ENCODE measurements around the gene TUT7. TPM values are rescaled to one million over a fixed set of nuclear protein-coding genes. Genes with fewer than 3 reads are reported as not detected.
"Not testable (repeated sequence)": the region's sequence is repeated elsewhere in the genome, so short reads cannot be mapped to it uniquely, and the experiment has no call there.

The TUT7 gene
- total RNA-seq, 6 experiments from 2014 or later: 22.5 to 46.7 (median 31.6) TPM

- ATAC-seq: peak in 2 of 4 donors; percentile 25 to 54
- TF ChIP-seq CTCF (IDR thresholded peaks at IDR 0.05): no peak
- TF ChIP-seq POLR2A (IDR thresholded peaks at IDR 0.05): no peak
- peaks cover 0 to 79% (median 44%) of the 10 kb centered on the region in 4 donors for H3K36me3 ChIP-seq
These were observed 55.3 kb downstream of the TUT7 start for GRCh38 chr9:86298873-86299272.

GRCh38 chr9:86290341-86290740 lies 63.9 kb downstream of the TUT7 start:
- 100% methylated on average over 2 of the region's 6 CpGs for WGBS (ENCODE audit: insufficient coverage, low coverage, low lambda C conversion rate, missing lambda C conversion rate)
- H3K9me3 ChIP-seq; DNase-seq; H3K27me3 ChIP-seq; H3K4me3 ChIP-seq; H3K4me1 ChIP-seq; H3K27ac ChIP-seq; ATAC-seq; intact Hi-C loops (cut with DNase I): not testable (repeated sequence)
- peaks cover 0 to 17% (median 7%) of the 10 kb centered on the region in 4 donors for H3K36me3 ChIP-seq

More at GRCh38 chr9:86298873-86299272, 55.3 kb downstream of the TUT7 start:
- Histone ChIP-seq H3K27me3 (no peaks in the 10 kb centered on the region), H3K4me3 (no peak overlapping the region), H3K9me3 (no peaks in the 10 kb centered on the region), H3K27ac (no peak overlapping the region), H3K4me1 (no peaks in the 10 kb centered on the region)
- 82% methylated on average over 9 of the region's 11 CpGs for WGBS (ENCODE audit: insufficient coverage, low coverage, low lambda C conversion rate, missing lambda C conversion rate)
- DNase-seq: no peak
- intact Hi-C loops (cut with DNase I): no loop called here

- no peak for TF ChIP-seq POLR2A (IDR thresholded peaks at IDR 0.05)
- no peak for TF ChIP-seq CTCF (IDR thresholded peaks at IDR 0.05)
- Histone ChIP-seq H3K27me3 (no peaks in the 10 kb centered on the region), H3K9me3 (no peaks in the 10 kb centered on the region), H3K4me1 (no peaks in the 10 kb centered on the region), H3K27ac (no peak overlapping the region), H3K4me3 (no peak overlapping the region), H3K36me3 (peaks cover 0 to 17% (median 4%) of the 10 kb centered on the region in 4 donors)
- intact Hi-C loops (cut with DNase I): no loop called here
- WGBS (ENCODE audit: insufficient coverage, low coverage, low lambda C conversion rate, missing lambda C conversion rate): 89% methylated on average over 6 of the region's 6 CpGs
- ATAC-seq: no peak
- no peak for DNase-seq
These were observed 65.6 kb downstream of the TUT7 start for GRCh38 chr9:86288499-86289198.

GRCh38 chr9:86287013-86287412 lies 67.2 kb downstream of the TUT7 start:
- TF ChIP-seq POLR2A (IDR thresholded peaks at IDR 0.05): no peak
- TF ChIP-seq CTCF (IDR thresholded peaks at IDR 0.05): peak in 2 of 4 donors; percentile 6 to 24
- intact Hi-C loops (cut with DNase I): no loop called here
- Histone ChIP-seq H3K4me1 (no peaks in the 10 kb centered on the region), H3K36me3 (peaks cover 0 to 17% (median 3%) of the 10 kb centered on the region in 4 donors), H3K4me3 (no peak overlapping the region), H3K9me3 (no peaks in the 10 kb centered on the region), H3K27me3 (no peaks in the 10 kb centered on the region), H3K27ac (no peak overlapping the region)
- DNase-seq: no peak
- 46% methylated on average over 7 of the region's 7 CpGs for WGBS (ENCODE audit: insufficient coverage, low coverage, low lambda C conversion rate, missing lambda C conversion rate)
- no peak for ATAC-seq

- DNase-seq (no peak), ATAC-seq (no peak)
- H3K4me1 ChIP-seq: peaks cover 0 to under 1% (median under 1%) of the 10 kb centered on the region in 4 donors
- no peak overlapping the region for H3K27ac ChIP-seq
- 48% methylated on average over 3 of the region's 3 CpGs for WGBS (ENCODE audit: insufficient coverage, low coverage, low lambda C conversion rate, missing lambda C conversion rate)
- intact Hi-C loops (cut with DNase I): no loop called here
- H3K4me3 ChIP-seq: no peak overlapping the region
- H3K36me3 ChIP-seq: peaks cover 0 to 17% (median 3%) of the 10 kb centered on the region in 4 donors
- H3K9me3 ChIP-seq: no peaks in the 10 kb centered on the region
- TF ChIP-seq POLR2A (IDR thresholded peaks at IDR 0.05) (no peak), CTCF (IDR thresholded peaks at IDR 0.05) (no peak)
- no peaks in the 10 kb centered on the region for H3K27me3 ChIP-seq
These were observed 67.9 kb downstream of the TUT7 start for GRCh38 chr9:86286278-86286677.
